Stimulated activated CD8-positive, alpha-beta memory T cell treated with anti-CD3 and anti-CD28 coated beads, Interleukin-15, amount 100 ng/mL, for 4 hours (primary cell): ENCODE results near the gene WDR89.
"Not testable (repeated sequence)": the region's sequence is repeated elsewhere in the genome, so short reads cannot be mapped to it uniquely, and the experiment has no call there.

Experiments used
- DNase-seq, 2 donors: peaks; one replicate each; pipeline ENCODE4 v3.0.0-alpha.2; 2020; ENCODE audit warnings: low read depth in 2 of 2

Gene WDR89

GRCh38 chr14:63652406-63652805 lies 10.7 kb upstream of the WDR89 start:
- DNase-seq = no peak

GRCh38 chr14:63650256-63650952 lies 8.7 kb upstream of the WDR89 start:
- peak in 1 of 2 donors; percentile 10 for DNase-seq

GRCh38 chr14:63647696-63648410 lies 6.2 kb upstream of the WDR89 start:
- no peak for DNase-seq

GRCh38 chr14:63644741-63645140 lies 3.1 kb upstream of the WDR89 start:
- no peak for DNase-seq

GRCh38 chr14:63642656-63643382 lies 1.1 kb upstream of the WDR89 start:
- DNase-seq = no peak

- DNase-seq = peak; percentile 49 to 74
These were observed 549 bp upstream of the WDR89 start for GRCh38 chr14:63642229-63642611.

GRCh38 chr14:63638493-63638892 lies 3.2 kb downstream of the WDR89 start:
- DNase-seq = no peak

GRCh38 chr14:63636094-63636635 lies 5.5 kb downstream of the WDR89 start:
- DNase-seq = not testable (repeated sequence)

- DNase-seq = no peak
These were observed 7.9 kb downstream of the WDR89 start for GRCh38 chr14:63633801-63634200.

- no peak for DNase-seq
These were observed 8.6 kb downstream of the WDR89 start for GRCh38 chr14:63632932-63633514.

- no peak for DNase-seq
These were observed 17.0 kb downstream of the WDR89 start for GRCh38 chr14:63624701-63625100.

GRCh38 chr14:63624203-63624602 lies 17.5 kb downstream of the WDR89 start:
- no peak for DNase-seq

- DNase-seq = not testable (repeated sequence)
These were observed 19.7 kb downstream of the WDR89 start for GRCh38 chr14:63621975-63622374.

- DNase-seq = no peak
These were observed 25.7 kb downstream of the WDR89 start for GRCh38 chr14:63616015-63616414.

- no peak for DNase-seq
These were observed 26.9 kb downstream of the WDR89 start for GRCh38 chr14:63614679-63615363.

GRCh38 chr14:63611078-63611477 lies 30.6 kb downstream of the WDR89 start:
- DNase-seq = no peak

- DNase-seq = no peak
These were observed 36.6 kb downstream of the WDR89 start for GRCh38 chr14:63605041-63605532.

- DNase-seq = no peak
These were observed 37.0 kb downstream of the WDR89 start for GRCh38 chr14:63604626-63605025.

GRCh38 chr14:63603749-63604277 lies 37.9 kb downstream of the WDR89 start:
- no peak for DNase-seq

GRCh38 chr14:63598807-63599206 lies 42.9 kb downstream of the WDR89 start:
- DNase-seq = no peak
